ENCODE data around the gene RSPH6A. TPM values are rescaled to one million over a fixed set of nuclear protein-coding genes. Genes with fewer than 3 reads are reported as not detected.

RSPH6A gene
- total and polyA plus RNA-seq, 2 experiments from 2014 or later = not detected

GRCh38 chr19:45820413-45821102, 5.5 kb upstream of the RSPH6A start:
- no peak for TF ChIP-seq EZH2phosphoT487 (IDR thresholded peaks at IDR 0.05; ENCODE audit: low read depth, severe bottlenecking, unreplicated experiment)
- TF ChIP-seq CTCF (IDR thresholded peaks at IDR 0.05; ENCODE audit: poor library complexity) = no peak
- TF ChIP-seq EZH2 (IDR thresholded peaks at IDR 0.05; ENCODE audit: borderline replicate concordance) = no peak
- Histone ChIP-seq H3K4me1 (ENCODE audit: insufficient read depth) (peaks cover 6% of the 10 kb centered on the region), H3K9me3 (ENCODE audit: low read depth) (no peaks in the 10 kb centered on the region), H4K20me1 (ENCODE audit: insufficient read depth, poor library complexity, severe bottlenecking) (no peaks in the 10 kb centered on the region), H3K27ac (no peak overlapping the region), H2AFZ (no peak overlapping the region), H3K27me3 (no peaks in the 10 kb centered on the region), H3K36me3 (replicated peaks; ENCODE audit: insufficient read depth, low read depth) (no peaks in the 10 kb centered on the region), H3K79me2 (no peaks in the 10 kb centered on the region), H3K9me2 (replicated peaks; ENCODE audit: insufficient read depth) (no peaks in the 10 kb centered on the region), H3K4me3 (no peak overlapping the region), H3K4me2 (no peak overlapping the region)
- no peak for DNase-seq (ENCODE audit: low spot score)
- WGBS (ENCODE audit: low lambda C conversion rate, missing lambda C conversion rate) = 89% methylated on average over 19 of the region's 20 CpGs

DNA sequence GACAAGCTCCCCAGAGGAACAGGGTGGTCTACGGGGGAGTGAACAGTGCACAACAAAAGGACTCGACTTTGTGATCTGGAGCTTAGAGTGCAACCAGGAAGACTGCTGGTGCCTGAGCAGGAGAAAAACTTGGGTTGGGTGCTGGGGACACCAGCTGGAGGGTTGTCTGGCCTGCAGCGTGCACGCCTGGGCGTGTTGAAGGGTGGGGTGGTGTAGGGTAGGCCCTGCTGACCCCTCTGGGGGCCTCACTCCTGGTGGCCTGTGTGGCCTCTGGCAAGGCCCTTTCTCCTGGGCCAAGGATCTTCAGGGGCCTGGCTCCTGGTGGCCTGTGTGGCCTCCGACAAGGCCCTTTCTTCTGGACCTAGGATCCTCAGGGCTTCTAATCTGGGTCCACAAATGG, 4.7 kb upstream of the RSPH6A start:
- Histone ChIP-seq H3K9me2 (replicated peaks; ENCODE audit: insufficient read depth) (no peaks in the 10 kb centered on the region), H3K79me2 (no peaks in the 10 kb centered on the region), H3K27me3 (no peaks in the 10 kb centered on the region), H3K4me2 (no peak overlapping the region), H3K36me3 (replicated peaks; ENCODE audit: insufficient read depth, low read depth) (no peaks in the 10 kb centered on the region), H3K27ac (no peak overlapping the region), H2AFZ (no peak overlapping the region), H4K20me1 (ENCODE audit: insufficient read depth, poor library complexity, severe bottlenecking) (no peaks in the 10 kb centered on the region), H3K9me3 (ENCODE audit: low read depth) (no peaks in the 10 kb centered on the region), H3K4me1 (ENCODE audit: insufficient read depth) (peaks cover 7% of the 10 kb centered on the region), H3K4me3 (no peak overlapping the region)
- TF ChIP-seq CTCF (IDR thresholded peaks at IDR 0.05; ENCODE audit: poor library complexity) (no peak), EZH2 (IDR thresholded peaks at IDR 0.05; ENCODE audit: borderline replicate concordance) (no peak), EZH2phosphoT487 (IDR thresholded peaks at IDR 0.05; ENCODE audit: low read depth, severe bottlenecking, unreplicated experiment) (no peak)
- WGBS (ENCODE audit: low lambda C conversion rate, missing lambda C conversion rate) = 94% methylated on average over 6 of the region's 6 CpGs
- DNase-seq (ENCODE audit: low spot score) = no peak

- H3K9me2 ChIP-seq (replicated peaks; ENCODE audit: insufficient read depth) = no peaks in the 10 kb centered on the region
- DNase-seq (ENCODE audit: low spot score) = no peak
- no peak overlapping the region for H2AFZ ChIP-seq
- H3K9me3 ChIP-seq (ENCODE audit: low read depth) = no peaks in the 10 kb centered on the region
- no peaks in the 10 kb centered on the region for H3K79me2 ChIP-seq
- no peak overlapping the region for H3K4me3 ChIP-seq
- H3K27ac ChIP-seq = no peak overlapping the region
- WGBS (ENCODE audit: low lambda C conversion rate, missing lambda C conversion rate) = 77% methylated on average over 19 of the region's 19 CpGs
- H3K4me1 ChIP-seq (ENCODE audit: insufficient read depth) = peaks cover 7% of the 10 kb centered on the region
- H4K20me1 ChIP-seq (ENCODE audit: insufficient read depth, poor library complexity, severe bottlenecking) = no peaks in the 10 kb centered on the region
- no peaks in the 10 kb centered on the region for H3K36me3 ChIP-seq (replicated peaks; ENCODE audit: insufficient read depth, low read depth)
- TF ChIP-seq CTCF (IDR thresholded peaks at IDR 0.05; ENCODE audit: poor library complexity) (no peak), EZH2phosphoT487 (IDR thresholded peaks at IDR 0.05; ENCODE audit: low read depth, severe bottlenecking, unreplicated experiment) (no peak), EZH2 (IDR thresholded peaks at IDR 0.05; ENCODE audit: borderline replicate concordance) (no peak)
- H3K27me3 ChIP-seq = no peaks in the 10 kb centered on the region
- no peak overlapping the region for H3K4me2 ChIP-seq
These were observed 2.7 kb upstream of the RSPH6A start for GRCh38 chr19:45817725-45818301.

Measured in hepatocyte (in vitro differentiated cells).